Effector memory CD4-positive, alpha-beta T cell (primary cell): ENCODE data around the gene BMPR1A.
"Not testable (repeated sequence)": the region's sequence is repeated elsewhere in the genome, so short reads cannot be mapped to it uniquely, and the experiment has no call there.

Experiments used
- DNase-seq, 3 donors: peaks; one replicate each; pipeline ENCODE4 v3.0.0-alpha.2; 2020
- H3K27ac ChIP-seq: 2 replicates; pipeline ENCODE4 v1.7.0; 2013; ENCODE audit warnings: mild to moderate bottlenecking, low read length, moderate library complexity; ENCODE audit not compliant: insufficient read depth, poor library complexity, severe bottlenecking
- H3K27me3 ChIP-seq: replicated peaks from 2 replicates; pipeline ENCODE4 v1.7.0; 2013; ENCODE audit warnings: mild to moderate bottlenecking, low read length; ENCODE audit not compliant: insufficient read depth, control insufficient read depth, poor library complexity, severe bottlenecking
- H3K36me3 ChIP-seq: 2 replicates; pipeline ENCODE4 v1.7.0; 2013; ENCODE audit warnings: mild to moderate bottlenecking, low read length, moderate library complexity; ENCODE audit not compliant: control insufficient read depth, insufficient read depth
- H3K4me1 ChIP-seq: 2 replicates; pipeline ENCODE4 v1.7.0; 2013; ENCODE audit warnings: low read length, mild to moderate bottlenecking; ENCODE audit not compliant: control insufficient read depth, insufficient read depth, poor library complexity, severe bottlenecking
- H3K4me3 ChIP-seq: 2 replicates; pipeline ENCODE4 v1.7.0; 2013; ENCODE audit warnings: low read length, low read depth, mild to moderate bottlenecking; ENCODE audit not compliant: insufficient read depth, poor library complexity, severe bottlenecking
- H3K9me3 ChIP-seq: 2 replicates; pipeline ENCODE4 v1.7.0; 2013; ENCODE audit warnings: mild to moderate bottlenecking, low read length, moderate library complexity; ENCODE audit not compliant: control insufficient read depth

Gene BMPR1A

DNA sequence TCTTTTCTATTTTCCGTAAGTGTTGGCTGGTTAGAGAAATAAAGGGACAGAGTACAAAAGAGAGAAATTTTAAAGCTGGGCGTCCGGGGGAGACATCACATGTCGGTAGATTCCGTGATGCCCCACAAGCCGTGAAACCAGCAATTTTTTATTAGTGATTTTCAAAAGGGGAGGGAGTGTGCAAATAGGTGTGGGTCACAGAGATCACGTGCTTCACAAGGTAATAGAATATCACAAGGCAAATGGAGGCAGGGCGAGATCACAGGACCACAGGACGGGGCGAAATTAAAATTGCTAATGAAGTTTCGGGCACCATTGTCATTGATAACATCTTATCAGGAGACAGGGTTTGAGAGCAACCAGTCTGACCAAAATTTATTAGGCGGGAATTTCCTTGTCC is 97.2 kb downstream of the BMPR1A start:
- not testable (repeated sequence) for DNase-seq, H3K4me3 ChIP-seq, H3K27ac ChIP-seq, H3K36me3 ChIP-seq, H3K9me3 ChIP-seq, H3K27me3 ChIP-seq, H3K4me1 ChIP-seq

DNA sequence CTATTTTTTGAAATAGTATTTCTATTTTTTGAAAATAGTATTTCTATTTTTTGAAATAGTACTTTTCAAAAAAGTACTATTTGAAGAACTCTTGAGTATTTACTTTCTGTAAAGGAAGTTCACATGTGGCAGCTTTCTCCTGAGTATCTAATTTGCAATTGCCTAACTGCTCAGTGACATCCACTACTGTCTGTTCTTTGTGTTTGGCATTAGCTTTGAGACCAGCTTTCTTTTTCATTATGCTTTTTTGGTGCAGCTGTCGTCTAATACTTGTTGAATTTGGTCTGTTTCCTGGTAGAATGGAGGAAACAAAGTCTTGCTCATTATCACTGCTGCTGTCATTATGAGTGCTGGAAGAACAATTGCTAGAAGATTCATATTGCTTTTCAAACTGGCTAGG is 99.1 kb downstream of the BMPR1A start:
- Histone ChIP-seq H3K9me3 (no peaks in the 10 kb centered on the region), H3K4me3 (no peak overlapping the region), H3K4me1 (no peaks in the 10 kb centered on the region), H3K27ac (no peak overlapping the region), H3K27me3 (no peaks in the 10 kb centered on the region), H3K36me3 (no peaks in the 10 kb centered on the region)
- no peak for DNase-seq

DNA sequence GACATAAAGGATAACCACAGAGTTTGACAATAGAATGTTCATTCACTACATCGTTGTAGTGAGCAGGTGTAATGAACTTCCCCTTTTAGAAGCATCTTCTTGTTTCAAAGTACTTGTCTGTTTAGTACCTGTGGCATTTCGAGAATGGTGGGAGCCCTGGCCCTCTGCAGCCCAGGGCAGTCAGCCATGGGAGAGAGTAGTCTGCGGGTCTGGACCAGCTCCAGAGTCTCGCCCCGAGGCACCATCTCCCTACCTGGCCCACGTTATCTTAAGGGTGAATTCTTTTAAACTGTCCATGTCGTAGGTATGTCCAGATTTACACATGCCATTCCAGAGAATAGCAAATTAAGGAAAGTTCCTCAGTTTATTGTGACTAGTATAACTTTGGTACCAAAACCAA is 99.7 kb downstream of the BMPR1A start:
- Histone ChIP-seq H3K36me3 (no peaks in the 10 kb centered on the region), H3K9me3 (no peaks in the 10 kb centered on the region), H3K4me3 (no peak overlapping the region), H3K27ac (no peak overlapping the region), H3K4me1 (no peaks in the 10 kb centered on the region), H3K27me3 (no peaks in the 10 kb centered on the region)
- no peak for DNase-seq

DNA sequence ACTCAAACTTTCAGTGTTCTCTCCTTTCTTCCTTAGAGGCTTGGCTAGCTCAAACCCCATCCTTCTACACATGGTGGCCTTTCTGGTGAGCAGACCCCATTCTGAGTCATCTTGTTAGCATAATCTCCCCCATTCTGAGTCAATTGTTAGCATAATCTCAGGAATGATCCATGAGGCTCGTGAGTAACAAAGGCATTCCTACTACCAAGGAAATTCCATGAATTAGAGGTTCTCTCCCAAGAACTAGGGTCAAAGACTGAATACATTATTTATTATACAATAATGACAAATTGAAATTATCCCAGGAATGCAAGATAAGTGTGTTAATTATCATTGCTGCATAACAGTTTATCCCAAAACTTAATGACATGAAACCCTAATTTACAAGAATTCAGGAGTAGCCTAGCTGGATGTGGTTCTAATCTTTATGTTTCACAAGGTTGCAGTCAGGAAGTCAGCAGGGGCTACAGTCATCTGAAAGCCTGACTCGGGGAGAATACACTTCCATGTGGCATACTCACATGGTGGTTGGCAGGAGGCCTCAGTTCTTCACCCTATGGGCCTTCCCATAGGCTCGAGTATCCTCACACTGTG is 100.8 kb downstream of the BMPR1A start:
- Histone ChIP-seq H3K36me3 (no peaks in the 10 kb centered on the region), H3K4me1 (no peaks in the 10 kb centered on the region), H3K27ac (no peak overlapping the region), H3K9me3 (no peaks in the 10 kb centered on the region), H3K27me3 (no peaks in the 10 kb centered on the region), H3K4me3 (no peak overlapping the region)
- no peak for DNase-seq

DNA sequence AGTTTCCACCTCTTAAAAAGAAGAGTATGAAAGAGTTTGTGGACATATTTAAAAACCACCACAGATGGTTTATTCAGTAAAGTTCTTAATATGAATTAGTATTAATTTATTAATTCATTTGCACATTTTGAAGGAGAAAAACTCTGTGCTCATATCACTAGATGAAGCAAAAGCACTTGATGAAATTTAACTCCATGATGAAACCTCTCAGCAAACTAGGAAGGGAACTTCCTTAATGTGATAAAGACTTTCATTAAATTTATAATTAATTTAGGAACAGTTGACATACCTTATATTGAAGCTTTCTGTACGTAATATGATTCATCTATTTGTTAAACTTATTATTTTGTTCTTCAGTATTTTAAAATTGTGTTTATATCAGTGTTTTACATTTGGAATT is 101.6 kb downstream of the BMPR1A start:
- Histone ChIP-seq H3K27me3 (no peaks in the 10 kb centered on the region), H3K27ac (no peak overlapping the region), H3K4me3 (no peak overlapping the region), H3K9me3 (no peaks in the 10 kb centered on the region), H3K4me1 (no peaks in the 10 kb centered on the region), H3K36me3 (no peaks in the 10 kb centered on the region)
- DNase-seq = no peak

DNA sequence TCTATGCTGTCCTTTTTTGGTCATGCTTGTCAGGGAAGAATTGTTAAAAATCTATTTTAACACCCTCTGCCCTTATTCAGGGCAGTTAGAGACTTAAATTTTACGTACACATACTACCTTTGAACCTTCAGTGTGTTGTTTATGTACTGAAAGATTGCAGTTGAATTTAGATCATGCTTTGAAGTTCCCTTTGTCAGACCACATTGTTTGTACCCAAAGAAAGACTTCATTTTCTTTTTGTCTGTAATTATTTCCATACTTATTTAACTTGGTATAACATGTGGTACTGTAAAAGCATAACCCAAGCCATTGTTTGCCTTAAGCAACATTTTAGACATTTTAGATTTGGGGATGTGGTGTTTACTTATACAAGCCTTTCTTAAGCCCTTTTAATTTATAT is 104.9 kb downstream of the BMPR1A start:
- Histone ChIP-seq H3K9me3 (no peaks in the 10 kb centered on the region), H3K4me1 (no peaks in the 10 kb centered on the region), H3K36me3 (no peaks in the 10 kb centered on the region), H3K4me3 (no peak overlapping the region), H3K27ac (no peak overlapping the region), H3K27me3 (no peaks in the 10 kb centered on the region)
- DNase-seq = no peak

DNA sequence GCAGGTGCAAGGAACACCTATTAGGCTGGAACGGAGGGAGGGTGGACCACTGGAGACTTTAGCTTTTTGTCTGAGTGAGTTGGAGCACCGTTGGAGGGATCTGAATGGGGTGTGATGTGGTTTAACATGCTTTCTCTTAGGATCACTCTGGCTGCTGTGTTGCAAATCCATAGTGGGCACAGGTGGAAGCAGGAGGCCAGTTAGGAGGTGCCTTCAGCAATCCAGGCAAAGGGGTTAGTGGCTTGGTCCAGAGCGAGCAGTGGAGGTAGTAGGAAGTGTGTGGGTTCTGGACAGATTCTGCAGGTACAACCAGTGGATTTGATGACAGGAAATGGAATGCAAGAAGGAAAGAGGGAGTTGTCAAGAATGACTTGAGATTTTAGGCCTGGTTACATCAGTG is 106.0 kb downstream of the BMPR1A start:
- Histone ChIP-seq H3K36me3 (no peaks in the 10 kb centered on the region), H3K9me3 (no peaks in the 10 kb centered on the region), H3K4me3 (no peak overlapping the region), H3K27me3 (no peaks in the 10 kb centered on the region), H3K4me1 (no peaks in the 10 kb centered on the region), H3K27ac (no peak overlapping the region)
- no peak for DNase-seq

DNA sequence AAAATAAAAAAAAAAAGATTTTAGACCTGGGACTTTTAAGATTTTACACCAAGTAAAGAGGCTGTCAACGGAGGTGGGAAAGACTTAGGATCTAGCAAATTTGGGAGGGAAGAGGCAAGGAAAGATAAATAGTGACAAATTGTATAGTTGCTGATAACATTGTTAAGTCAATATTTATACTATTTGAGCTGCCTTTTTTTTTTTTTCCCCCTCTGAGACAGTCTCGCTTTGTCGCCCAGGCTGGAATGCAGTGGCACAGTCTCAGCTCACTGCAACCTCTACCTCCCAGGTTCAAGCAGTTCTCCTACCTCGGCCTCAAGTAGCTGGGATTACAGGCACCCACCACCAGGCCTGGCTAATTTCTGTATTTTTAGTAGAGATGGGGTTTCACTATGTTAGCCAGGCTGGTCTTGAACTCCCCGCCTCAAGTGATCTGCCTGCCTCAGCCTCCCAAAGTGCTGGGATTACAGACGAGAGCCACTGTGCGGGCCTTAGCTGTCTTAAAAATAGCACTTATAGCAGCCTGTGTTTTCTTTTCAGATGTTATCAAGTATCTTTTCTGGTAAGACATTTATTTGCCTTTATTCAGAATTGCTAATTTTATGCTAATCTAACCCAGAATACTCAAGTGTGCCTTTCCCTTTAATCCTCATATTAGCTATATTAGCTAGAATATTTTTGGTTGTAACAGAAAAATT is 106.5 kb downstream of the BMPR1A start:
- no peak overlapping the region for H3K4me3 ChIP-seq
- H3K36me3 ChIP-seq = no peaks in the 10 kb centered on the region
- no peak for DNase-seq
- H3K27ac ChIP-seq = no peak overlapping the region
- H3K9me3 ChIP-seq = no peaks in the 10 kb centered on the region
- H3K27me3 ChIP-seq = no peaks in the 10 kb centered on the region
- H3K4me1 ChIP-seq = no peaks in the 10 kb centered on the region

DNA sequence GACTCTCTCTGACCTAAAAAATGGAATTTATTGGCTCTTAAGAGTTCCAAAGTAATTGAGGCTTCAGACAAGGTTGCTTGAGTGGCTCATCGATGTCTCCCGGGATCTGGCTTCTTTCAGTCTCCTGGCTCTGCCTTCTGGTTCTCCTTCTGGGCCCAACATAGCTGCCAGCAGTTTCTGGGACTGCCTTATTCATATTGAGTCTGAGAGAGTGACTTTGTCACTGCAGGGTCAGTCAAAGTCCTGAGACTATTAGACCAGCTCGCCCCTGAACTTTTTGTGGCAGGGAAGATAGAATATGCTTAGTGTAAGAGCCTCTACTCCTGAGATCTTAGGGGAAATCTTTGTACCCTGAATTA is 107.0 kb downstream of the BMPR1A start:
- Histone ChIP-seq H3K27ac (no peak overlapping the region), H3K27me3 (no peaks in the 10 kb centered on the region), H3K4me1 (no peaks in the 10 kb centered on the region), H3K4me3 (no peak overlapping the region), H3K36me3 (no peaks in the 10 kb centered on the region), H3K9me3 (no peaks in the 10 kb centered on the region)
- DNase-seq = no peak

DNA sequence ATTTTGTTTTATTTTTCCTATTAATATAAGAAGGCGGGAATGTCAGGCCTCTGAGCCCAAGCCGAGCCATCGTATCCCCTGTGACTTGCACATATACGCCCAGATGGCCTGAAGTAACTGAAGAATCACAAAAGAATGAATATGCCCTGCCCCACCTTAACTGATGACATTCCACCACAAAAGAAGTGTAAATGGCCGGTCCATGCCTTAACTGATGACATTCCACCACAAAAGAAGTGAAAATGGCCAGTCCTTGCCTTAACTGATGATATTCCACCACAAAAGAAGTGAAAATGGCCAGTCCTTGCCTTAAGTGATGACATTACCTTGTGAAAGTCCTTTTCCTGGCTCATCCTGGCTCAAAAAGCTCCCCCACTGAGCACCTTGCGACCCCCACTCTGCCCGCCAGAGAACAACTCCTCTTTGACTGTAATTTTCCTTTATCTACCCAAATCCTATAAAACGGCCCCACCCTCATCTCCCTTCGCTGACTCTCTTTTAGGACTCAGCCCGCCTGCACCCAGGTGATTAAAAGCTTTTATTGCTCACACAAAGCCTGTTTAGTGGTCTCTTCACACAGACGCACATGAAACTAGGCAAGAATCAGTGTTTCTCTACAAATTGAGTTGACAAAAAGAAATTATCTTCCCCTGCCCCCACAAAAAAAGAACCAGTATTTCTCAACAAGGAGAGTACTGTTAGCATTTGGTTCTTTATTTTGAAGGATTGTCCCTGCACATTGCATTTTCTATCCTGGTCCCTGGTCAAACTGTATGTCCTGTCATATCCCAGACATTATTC is 108.8 kb downstream of the BMPR1A start:
- not testable (repeated sequence) for H3K4me3 ChIP-seq, H3K36me3 ChIP-seq, H3K4me1 ChIP-seq, H3K9me3 ChIP-seq, DNase-seq, H3K27ac ChIP-seq, H3K27me3 ChIP-seq
